ENCODE results near the gene ZNF337.
"Not testable (repeated sequence)": the region's sequence is repeated elsewhere in the genome, so short reads cannot be mapped to it uniquely, and the experiment has no call there.

ZNF337 gene

GRCh38 chr20:25696371-25697131, at the start of gene ZNF337:
Gene ZNF337 (minus strand): TSS chr20:25696853. CDS start chr20:25686417, 10,436 bp downstream.
- peak; percentile 81 for DNase-seq (ENCODE audit: low read depth, low spot score)

GRCh38 chr20:25745738-25746137, 49.1 kb upstream of the ZNF337 start:
- DNase-seq (ENCODE audit: low read depth, low spot score) = no peak

- no peak for DNase-seq (ENCODE audit: low read depth, low spot score)
Observed at GRCh38 chr20:25745100-25745499, 48.4 kb upstream of the ZNF337 start.

- DNase-seq (ENCODE audit: low read depth, low spot score) = no peak
Observed at GRCh38 chr20:25744261-25744660, 47.6 kb upstream of the ZNF337 start.

- DNase-seq (ENCODE audit: low read depth, low spot score) = no peak
Observed at GRCh38 chr20:25741088-25741487, 44.4 kb upstream of the ZNF337 start.

- no peak for DNase-seq (ENCODE audit: low read depth, low spot score)
Observed at GRCh38 chr20:25739615-25740320, 43.1 kb upstream of the ZNF337 start.

GRCh38 chr20:25738198-25738597, 41.5 kb upstream of the ZNF337 start:
- no peak for DNase-seq (ENCODE audit: low read depth, low spot score)

GRCh38 chr20:25733903-25734302, 37.2 kb upstream of the ZNF337 start:
- DNase-seq (ENCODE audit: low read depth, low spot score) = no peak

- no peak for DNase-seq (ENCODE audit: low read depth, low spot score)
Observed at GRCh38 chr20:25730862-25731261, 34.2 kb upstream of the ZNF337 start.

- DNase-seq (ENCODE audit: low read depth, low spot score) = no peak
Observed at GRCh38 chr20:25726357-25726756, 29.7 kb upstream of the ZNF337 start.

- DNase-seq (ENCODE audit: low read depth, low spot score) = no peak
Observed at GRCh38 chr20:25725639-25726038, 29.0 kb upstream of the ZNF337 start.

GRCh38 chr20:25723975-25724374, 27.3 kb upstream of the ZNF337 start:
- no peak for DNase-seq (ENCODE audit: low read depth, low spot score)

GRCh38 chr20:25720285-25720684, 23.6 kb upstream of the ZNF337 start:
- no peak for DNase-seq (ENCODE audit: low read depth, low spot score)

GRCh38 chr20:25718896-25719809, 22.5 kb upstream of the ZNF337 start:
- DNase-seq (ENCODE audit: low read depth, low spot score) = not testable (repeated sequence)

GRCh38 chr20:25707695-25708094, 11.0 kb upstream of the ZNF337 start:
- no peak for DNase-seq (ENCODE audit: low read depth, low spot score)

GRCh38 chr20:25706793-25707192, 10.1 kb upstream of the ZNF337 start:
- DNase-seq (ENCODE audit: low read depth, low spot score) = no peak

- DNase-seq (ENCODE audit: low read depth, low spot score) = no peak
Observed at GRCh38 chr20:25705830-25706351, 9.2 kb upstream of the ZNF337 start.

GRCh38 chr20:25704303-25704702, 7.7 kb upstream of the ZNF337 start:
- DNase-seq (ENCODE audit: low read depth, low spot score) = not testable (repeated sequence)

GRCh38 chr20:25700835-25701234, 4.2 kb upstream of the ZNF337 start:
- not testable (repeated sequence) for DNase-seq (ENCODE audit: low read depth, low spot score)

GRCh38 chr20:25699914-25700313, 3.3 kb upstream of the ZNF337 start:
- no peak for DNase-seq (ENCODE audit: low read depth, low spot score)

GRCh38 chr20:25697132-25697446, 436 bp upstream of the ZNF337 start:
- DNase-seq (ENCODE audit: low read depth, low spot score) = no peak
